Calu3 (cell line): ENCODE data around the gene GRIA1. TPM values are rescaled to one million over a fixed set of nuclear protein-coding genes. Genes with fewer than 3 reads are reported as not detected.

Source experiments
- BruUV-seq: library from RNA; stranded (reverse); fragments of 400-500 nt; replicated peaks from 2 replicates; lab custom pipeline; 2021; lab: Mats Ljungman, UMichigan
- CTCF ChIA-PET: fragments of 300-600 bp; sonication (Branson Sonifier 250); formaldehyde crosslinking; loops from one replicate; lab custom pipeline; 2022; ENCODE audit warnings: antibody characterized with exemption; lab: Charles Lee
- DNase-seq: peaks from one replicate; pipeline ENCODE4 v3.0.0; 2022
- H3K27ac Mint-ChIP-seq: one replicate; pipeline ENCODE4 v1.8.0; 2022; ENCODE audit warnings: mixed read lengths; ENCODE audit not compliant: unreplicated experiment
- H3K27me3 Mint-ChIP-seq: one replicate; pipeline ENCODE4 v1.8.0; 2022; ENCODE audit warnings: mixed read lengths; ENCODE audit not compliant: unreplicated experiment
- H3K36me3 Mint-ChIP-seq: one replicate; pipeline ENCODE4 v1.8.0; 2022; ENCODE audit warnings: mild to moderate bottlenecking, moderate library complexity, mixed read lengths; ENCODE audit not compliant: insufficient read depth, unreplicated experiment
- H3K4me1 Mint-ChIP-seq: one replicate; pipeline ENCODE4 v1.8.0; 2022; ENCODE audit warnings: mild to moderate bottlenecking, low read depth, mixed read lengths; ENCODE audit not compliant: unreplicated experiment
- H3K4me3 Mint-ChIP-seq: one replicate; pipeline ENCODE4 v1.8.0; 2022; ENCODE audit warnings: mild to moderate bottlenecking, low read depth, moderate library complexity, mixed read lengths; ENCODE audit not compliant: unreplicated experiment
- H3K9me3 Mint-ChIP-seq: one replicate; pipeline ENCODE4 v1.8.0; 2022; ENCODE audit warnings: low read depth, mixed read lengths; ENCODE audit not compliant: unreplicated experiment
- intact Hi-C: fragments of 100-400 bp; cut with micrococcal nuclease; formaldehyde crosslinking; loops from one replicate; pipeline ENCODE4 v1.10.0; 2022; ENCODE audit not compliant: unreplicated experiment
- total RNA-seq: library from RNA; stranded (reverse); gene quantifications from 2 replicates; pipeline ENCODE4 v1.2.3, GENCODE V29; 2022
- TF ChIP-seq, protein P1 (sequence below): fragments of 200-600 bp; IDR thresholded peaks from one replicate; pipeline ENCODE4 v1.8.0; 2022; ENCODE audit warnings: antibody characterized with exemption; ENCODE audit not compliant: unreplicated experiment

GRIA1 gene
- total RNA-seq, 1 experiment from 2014 or later = not detected

DNA sequence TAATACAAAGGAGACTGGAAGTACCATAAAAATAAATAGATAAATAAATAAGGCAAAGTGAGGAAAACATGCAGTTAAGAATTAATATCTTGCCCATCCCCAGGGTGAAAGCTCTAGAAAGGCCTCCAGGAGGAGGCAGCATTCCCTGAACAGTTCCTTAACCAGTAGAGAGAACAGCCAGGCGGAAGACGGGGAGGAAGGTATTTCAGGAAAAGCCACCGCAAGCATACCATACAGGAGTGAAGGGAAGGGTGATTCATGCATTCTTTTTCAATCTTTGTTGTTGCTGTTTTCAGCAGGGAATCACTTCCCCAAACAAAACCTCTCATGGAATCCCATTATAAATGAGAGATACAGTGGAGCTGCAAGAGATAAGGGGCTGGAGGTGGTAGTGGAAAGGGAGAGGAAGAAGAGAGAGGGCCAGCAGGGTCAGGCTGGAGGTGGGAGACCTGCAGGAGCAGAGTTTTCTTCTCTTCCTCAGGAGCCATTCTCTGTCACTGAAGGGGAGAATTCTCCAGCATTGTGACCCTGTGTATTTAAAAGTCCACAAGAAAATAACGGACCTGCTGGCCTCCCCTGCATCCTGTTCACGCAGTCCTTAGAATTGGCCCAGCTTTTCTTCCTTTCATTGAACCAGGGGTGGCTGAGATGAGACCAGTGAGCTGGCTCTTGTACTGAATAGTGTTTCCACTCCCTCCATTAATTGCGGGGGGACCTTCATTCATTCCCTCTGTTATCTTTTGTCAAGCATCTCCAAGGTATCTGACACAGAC lies 292.3 kb downstream of the GRIA1 start:
- no peak for DNase-seq
- H3K9me3 Mint-ChIP-seq = no peaks in the 10 kb centered on the region
- no peaks in the 10 kb centered on the region for H3K36me3 Mint-ChIP-seq
- no peak overlapping the region for H3K27ac Mint-ChIP-seq
- TF ChIP-seq, protein P1, sequence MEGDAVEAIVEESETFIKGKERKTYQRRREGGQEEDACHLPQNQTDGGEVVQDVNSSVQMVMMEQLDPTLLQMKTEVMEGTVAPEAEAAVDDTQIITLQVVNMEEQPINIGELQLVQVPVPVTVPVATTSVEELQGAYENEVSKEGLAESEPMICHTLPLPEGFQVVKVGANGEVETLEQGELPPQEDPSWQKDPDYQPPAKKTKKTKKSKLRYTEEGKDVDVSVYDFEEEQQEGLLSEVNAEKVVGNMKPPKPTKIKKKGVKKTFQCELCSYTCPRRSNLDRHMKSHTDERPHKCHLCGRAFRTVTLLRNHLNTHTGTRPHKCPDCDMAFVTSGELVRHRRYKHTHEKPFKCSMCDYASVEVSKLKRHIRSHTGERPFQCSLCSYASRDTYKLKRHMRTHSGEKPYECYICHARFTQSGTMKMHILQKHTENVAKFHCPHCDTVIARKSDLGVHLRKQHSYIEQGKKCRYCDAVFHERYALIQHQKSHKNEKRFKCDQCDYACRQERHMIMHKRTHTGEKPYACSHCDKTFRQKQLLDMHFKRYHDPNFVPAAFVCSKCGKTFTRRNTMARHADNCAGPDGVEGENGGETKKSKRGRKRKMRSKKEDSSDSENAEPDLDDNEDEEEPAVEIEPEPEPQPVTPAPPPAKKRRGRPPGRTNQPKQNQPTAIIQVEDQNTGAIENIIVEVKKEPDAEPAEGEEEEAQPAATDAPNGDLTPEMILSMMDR = no peak
- H3K27me3 Mint-ChIP-seq = peaks cover 48% of the 10 kb centered on the region
- no peak overlapping the region for H3K4me3 Mint-ChIP-seq
- no peaks in the 10 kb centered on the region for H3K4me1 Mint-ChIP-seq
- CTCF ChIA-PET = no interaction called here
- intact Hi-C loops = no loop called here
- BruUV-seq = no TSS peak

GRCh38 chr5:153783362-153783658 lies 292.8 kb downstream of the GRIA1 start:
- Mint-ChIP-seq H3K4me3 (no peak overlapping the region), H3K36me3 (no peaks in the 10 kb centered on the region), H3K27ac (no peak overlapping the region), H3K9me3 (no peaks in the 10 kb centered on the region), H3K27me3 (peaks cover 48% of the 10 kb centered on the region), H3K4me1 (no peaks in the 10 kb centered on the region)
- TF ChIP-seq, protein P1 = no peak
- CTCF ChIA-PET = no interaction called here
- intact Hi-C loops = no loop called here
- DNase-seq = no peak
- no TSS peak for BruUV-seq

DNA sequence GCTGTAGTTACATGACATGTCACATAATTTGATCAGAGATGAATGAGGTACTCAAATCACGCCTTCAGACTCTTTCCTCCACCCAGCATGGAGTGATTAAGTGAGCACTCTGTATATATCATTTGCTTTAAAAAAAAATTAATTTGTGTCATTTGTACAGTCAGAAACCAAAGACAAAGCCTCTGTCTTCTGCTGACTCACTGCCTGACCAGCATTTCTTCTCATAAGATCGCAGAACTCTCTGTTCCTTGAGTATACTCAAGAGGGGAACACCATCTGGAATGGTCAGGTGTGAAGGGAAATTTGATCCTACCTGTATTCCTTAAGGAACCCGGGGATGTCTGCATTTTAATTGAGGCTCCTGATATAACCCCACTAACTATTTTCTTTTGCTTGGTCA lies 293.8 kb downstream of the GRIA1 start:
- Mint-ChIP-seq H3K4me1 (no peaks in the 10 kb centered on the region), H3K27me3 (peaks cover 54% of the 10 kb centered on the region), H3K9me3 (no peaks in the 10 kb centered on the region), H3K4me3 (no peak overlapping the region), H3K36me3 (no peaks in the 10 kb centered on the region), H3K27ac (no peak overlapping the region)
- CTCF ChIA-PET = no interaction called here
- no peak for DNase-seq
- TF ChIP-seq, protein P1 = no peak
- intact Hi-C loops = no loop called here
- no TSS peak for BruUV-seq

DNA sequence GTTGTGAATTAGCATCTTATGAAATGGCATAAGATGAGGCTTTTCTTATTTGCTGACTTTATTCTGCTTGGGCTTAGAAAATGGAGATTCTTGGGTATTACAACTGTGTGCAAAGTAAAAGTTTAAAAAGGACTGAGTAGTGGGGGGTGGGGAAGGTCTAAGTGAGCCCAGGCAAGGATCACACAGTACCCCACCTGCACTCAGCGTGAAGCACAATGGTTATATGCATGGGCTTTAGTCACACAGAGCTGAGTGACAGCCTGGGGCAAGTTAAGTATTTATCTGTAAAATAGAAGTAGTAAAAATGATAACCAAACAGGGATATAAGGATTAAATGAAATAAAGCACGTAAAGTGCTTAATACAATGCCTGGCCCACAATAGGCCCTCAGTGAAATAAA lies 300.9 kb downstream of the GRIA1 start:
- Mint-ChIP-seq H3K27me3 (peaks cover 25% of the 10 kb centered on the region), H3K9me3 (peaks cover 5% of the 10 kb centered on the region), H3K27ac (no peak overlapping the region), H3K36me3 (no peaks in the 10 kb centered on the region), H3K4me3 (no peak overlapping the region), H3K4me1 (no peaks in the 10 kb centered on the region)
- intact Hi-C loops = no loop called here
- no TSS peak for BruUV-seq
- DNase-seq = no peak
- TF ChIP-seq, protein P1 = no peak
- CTCF ChIA-PET = interaction anchor here (0.6 kb wide), 1 partner anchor 182 kb away, joined by 10 read pairs; no protein-coding TSS in a partner anchor
